Right kidney (tissue), 1 donor: Measurements from ENCODE around the gene SEMA4C.
"Not testable (repeated sequence)": the region's sequence is repeated elsewhere in the genome, so short reads cannot be mapped to it uniquely, and the experiment has no call there.

Experiments used
- DNase-seq: peaks from one replicate; pipeline ENCODE4 v3.0.0-alpha.2; 2016

SEMA4C gene

DNA sequence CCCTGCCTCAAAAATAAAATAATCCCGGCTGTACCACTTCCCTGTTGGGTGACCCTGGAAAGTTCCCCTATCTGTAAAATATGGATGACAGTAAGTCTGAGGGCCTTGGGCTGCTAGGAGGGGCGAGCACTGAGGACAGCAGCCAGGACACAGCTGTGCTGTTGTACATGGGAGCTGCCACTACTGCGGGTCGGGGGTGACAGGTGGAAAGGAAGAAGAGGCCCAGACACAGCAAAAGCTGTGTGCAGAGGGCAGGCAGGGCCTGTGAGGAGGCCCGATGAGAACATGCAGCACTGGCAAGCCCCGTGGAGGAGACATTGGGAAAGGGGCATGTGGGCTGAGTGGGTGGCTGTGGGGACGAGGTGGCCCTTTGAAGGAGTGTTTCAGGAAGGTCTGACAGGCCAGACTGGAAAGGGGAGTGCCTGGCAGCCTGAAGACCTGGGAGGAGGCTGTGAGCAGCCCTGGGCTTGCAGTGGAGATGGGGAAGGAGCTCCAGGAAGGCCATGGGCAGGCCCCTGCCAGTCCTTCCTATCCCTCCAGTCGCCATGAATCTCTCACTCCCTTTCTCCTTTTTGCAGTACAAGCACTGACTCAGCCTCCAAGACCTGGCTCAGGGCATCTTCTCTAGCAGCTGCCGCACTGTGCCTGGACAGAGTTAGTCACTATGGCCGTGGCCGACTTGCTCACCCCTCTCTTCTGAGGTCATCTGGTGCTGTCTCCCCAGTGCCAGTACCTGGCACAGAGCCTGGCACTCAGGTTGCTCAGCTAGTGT lies 28.9 kb upstream of the SEMA4C start:
- DNase-seq: no peak

DNA sequence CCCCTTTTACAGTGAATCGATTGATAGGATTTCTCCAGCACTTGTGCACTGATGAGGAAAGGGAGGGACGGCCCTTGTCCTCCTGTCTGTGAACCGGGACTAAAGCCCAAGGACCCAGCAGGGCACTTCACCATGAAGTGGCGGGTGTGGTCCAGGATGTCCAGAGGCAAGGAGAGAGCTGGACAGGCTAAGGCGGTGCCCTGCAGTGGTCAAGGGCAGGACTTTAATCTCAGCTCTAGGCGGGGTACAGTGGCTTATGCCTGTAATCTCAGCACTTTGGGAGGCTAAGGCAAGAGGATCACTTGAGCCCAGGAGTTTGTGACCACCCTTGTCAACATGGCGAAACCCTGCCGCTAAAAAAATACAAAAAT lies 28.2 kb upstream of the SEMA4C start:
- no peak for DNase-seq

DNA sequence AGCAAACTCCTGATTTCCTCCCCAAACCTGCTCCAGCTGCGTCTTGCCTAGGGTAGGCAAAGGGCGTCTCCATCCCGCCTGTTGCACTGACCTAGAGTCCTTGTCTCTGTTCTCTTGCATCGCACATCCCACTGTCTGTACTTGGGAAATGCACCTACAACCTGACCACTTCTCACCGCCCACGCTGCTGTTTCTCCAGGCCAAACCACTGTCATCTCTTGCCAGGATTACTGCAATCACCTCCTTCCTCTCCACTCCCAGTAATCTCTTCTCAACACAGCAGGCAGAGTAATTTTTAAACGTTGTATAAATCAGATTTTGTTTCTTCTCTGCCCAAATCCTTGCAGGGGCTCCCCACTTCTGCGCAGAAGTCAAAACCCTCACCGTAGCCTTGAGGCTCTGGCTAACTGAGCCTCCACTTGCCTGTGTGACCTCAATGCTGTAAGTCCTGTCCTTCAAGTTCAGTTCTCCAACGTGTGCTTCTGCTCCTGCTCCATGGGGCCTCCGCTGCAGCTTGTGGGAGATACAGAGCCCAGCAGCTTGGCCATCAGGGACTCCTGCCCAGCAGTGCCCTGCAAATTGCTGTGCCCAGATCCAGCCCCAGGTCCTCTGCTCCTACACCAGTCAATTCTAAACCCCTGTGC lies 27.7 kb upstream of the SEMA4C start:
- no peak for DNase-seq

DNA sequence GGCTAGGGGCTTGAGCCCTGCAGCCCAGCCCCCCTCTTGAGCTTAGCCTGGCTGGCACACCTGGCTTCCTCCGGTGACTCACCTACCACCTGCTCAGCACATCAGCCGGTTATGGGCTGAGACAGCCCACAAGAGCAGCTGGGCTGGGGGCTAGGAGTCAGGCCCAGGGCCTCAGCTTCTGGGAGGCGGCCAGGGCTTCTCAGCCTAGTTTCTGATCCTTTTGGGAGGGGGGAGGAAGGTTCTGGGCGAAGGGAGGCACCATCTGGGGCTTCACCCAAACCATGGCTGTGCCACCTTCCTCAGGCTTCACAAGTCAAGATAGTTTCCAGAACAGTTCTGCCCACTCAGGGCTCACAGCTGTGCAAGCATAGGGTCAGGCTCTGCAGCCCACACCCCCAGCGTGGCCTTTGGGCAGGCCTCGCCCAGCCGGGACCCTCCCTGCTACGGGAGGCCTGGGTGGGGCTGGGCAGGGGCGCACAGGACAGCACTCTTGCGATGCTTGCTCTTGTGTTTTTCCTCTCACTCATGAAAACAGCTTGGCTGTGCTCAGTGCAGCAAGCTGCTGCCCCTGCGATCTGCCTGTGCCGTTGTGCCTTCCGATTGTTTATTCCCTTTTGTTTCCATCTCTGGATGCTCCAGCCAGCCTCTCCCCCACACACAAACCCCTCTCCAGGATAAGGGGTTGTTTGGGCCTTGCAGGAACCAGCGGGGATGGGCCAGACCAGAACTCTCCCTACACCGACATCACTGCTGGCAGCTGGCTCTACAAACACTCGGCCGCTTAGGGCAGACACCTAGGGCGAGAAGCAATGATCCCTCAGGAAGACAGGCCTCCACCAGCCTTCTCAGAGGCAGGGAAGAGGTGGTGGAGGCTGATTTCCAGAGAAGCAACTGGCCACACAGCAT lies 26.1 kb upstream of the SEMA4C start:
- no peak for DNase-seq

DNA sequence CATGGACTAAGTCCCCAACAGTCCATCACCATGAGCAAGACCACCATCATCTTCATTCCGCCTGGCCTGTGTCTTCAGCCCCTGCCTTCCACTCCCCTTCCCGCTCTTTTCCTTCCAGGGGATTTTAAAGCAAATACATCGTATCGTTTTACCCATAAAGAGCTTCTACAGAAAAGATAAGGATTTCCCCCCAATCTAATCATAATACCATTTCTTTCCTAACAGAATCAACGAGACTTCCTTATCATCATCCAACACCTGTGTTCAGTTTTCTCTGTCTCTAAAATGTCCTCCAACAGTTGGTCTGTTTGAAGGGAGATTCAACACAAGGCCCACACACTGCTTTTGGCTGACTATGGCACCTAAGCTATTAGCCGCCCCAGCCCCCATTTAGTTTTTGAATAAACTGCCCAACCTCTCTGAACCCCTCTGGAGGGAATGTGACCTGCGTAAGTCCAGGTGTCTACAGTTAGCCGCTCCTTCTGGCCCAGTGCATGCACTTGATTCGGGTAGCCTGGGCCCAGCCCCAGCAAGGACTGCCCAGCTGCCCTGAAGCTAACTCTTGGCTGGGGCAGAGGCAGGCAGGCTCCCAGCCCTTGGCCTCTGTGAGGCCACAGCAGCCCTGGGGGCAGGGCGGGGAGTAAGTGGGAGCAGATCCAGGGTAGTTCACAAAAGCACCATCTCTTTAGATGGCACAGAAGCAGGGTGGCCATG lies 25.3 kb upstream of the SEMA4C start:
- DNase-seq: no peak

DNA sequence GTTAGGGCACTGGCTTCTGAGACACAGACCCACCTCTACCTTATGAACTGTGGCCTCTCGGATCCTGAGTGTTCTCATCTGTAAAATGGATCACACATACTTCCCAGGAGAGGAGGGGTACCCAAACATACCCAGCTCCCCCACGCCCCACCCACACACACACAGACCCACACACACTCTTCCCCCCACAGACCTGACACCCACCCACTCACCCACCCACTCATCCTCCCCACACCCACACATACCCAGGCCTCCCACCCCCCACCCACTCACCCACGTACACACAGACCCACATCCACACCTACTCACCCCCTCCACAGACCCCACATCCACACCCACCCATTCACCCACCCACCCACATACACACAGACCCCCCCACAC lies 24.3 kb upstream of the SEMA4C start:
- DNase-seq: no peak

DNA sequence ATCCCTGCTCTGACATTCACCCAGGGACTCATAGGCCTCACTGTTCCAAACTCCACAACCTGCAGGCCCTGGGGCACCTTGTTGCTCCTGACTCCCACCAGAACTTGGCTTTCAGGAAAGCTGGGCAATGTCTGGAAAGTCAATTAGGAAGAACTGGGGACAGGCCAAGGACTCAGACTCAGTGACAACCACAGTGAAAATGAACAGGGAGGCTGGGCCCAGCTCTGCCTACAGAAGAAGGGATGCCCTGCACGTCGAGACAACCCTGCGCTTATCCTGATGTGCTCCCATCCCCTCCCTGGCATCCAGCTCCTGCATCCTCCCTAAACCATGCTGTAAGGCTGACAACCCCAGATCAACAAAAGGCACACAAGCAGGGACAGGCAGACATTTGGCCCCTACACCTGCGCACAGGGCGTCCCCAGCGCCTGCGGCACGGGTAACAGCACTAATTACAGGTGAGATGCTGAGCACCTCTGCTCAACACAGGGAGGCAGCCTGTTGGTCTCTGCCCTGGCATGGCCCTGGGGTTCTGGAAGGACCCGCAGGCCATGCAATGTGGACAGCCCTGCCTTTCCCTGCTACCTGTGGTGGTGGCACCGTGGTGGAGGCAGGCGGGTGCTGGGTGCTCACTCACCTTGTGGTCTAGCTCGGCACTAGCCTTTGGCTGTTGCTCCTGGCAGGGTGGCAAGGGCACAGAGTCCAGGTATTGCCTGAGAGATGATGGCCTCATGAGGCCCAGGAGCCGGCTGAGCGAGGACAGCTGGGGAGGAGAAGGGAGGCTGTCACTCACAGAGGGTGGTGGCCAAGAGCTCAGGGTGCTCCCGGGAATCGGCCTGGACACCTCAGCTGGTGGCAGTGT lies 23.6 kb upstream of the SEMA4C start:
- no peak for DNase-seq

DNA sequence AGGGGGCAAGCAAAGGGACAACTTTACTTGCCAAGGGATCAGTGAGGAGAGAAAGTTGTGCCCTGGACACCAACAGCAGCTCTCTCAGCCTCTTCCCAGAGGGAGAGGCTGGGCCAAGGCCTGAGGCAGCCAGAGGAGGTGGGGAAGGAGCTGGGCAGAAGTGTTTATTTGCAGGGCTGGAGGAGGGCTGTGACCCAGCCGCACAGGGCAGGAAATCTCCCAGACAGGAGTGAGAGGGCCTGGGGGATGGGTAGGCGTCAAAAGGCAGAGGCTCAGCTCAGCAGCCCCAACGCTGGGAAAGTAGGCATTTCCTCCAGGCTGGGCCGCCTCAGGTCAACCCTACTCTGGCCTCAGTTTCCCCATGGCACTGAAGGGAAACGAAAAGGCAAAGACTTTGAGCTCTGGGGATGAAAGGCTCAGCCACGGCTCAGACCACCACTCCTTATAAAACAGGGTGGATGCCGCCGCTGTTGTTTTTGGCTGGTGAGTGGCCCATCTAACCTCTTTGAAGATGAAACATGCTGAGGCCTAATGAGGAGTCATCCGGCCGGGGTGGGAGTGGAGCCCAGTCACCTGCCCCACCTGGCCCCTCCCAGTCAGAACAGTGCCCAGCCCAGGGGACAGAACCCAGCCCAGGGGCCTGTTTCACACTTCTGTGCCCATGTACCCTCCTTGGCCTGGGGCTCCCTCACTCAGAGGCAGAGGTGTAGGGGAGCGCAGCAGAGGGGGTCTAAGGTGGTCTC lies 21.9 kb upstream of the SEMA4C start:
- DNase-seq: no peak

DNA sequence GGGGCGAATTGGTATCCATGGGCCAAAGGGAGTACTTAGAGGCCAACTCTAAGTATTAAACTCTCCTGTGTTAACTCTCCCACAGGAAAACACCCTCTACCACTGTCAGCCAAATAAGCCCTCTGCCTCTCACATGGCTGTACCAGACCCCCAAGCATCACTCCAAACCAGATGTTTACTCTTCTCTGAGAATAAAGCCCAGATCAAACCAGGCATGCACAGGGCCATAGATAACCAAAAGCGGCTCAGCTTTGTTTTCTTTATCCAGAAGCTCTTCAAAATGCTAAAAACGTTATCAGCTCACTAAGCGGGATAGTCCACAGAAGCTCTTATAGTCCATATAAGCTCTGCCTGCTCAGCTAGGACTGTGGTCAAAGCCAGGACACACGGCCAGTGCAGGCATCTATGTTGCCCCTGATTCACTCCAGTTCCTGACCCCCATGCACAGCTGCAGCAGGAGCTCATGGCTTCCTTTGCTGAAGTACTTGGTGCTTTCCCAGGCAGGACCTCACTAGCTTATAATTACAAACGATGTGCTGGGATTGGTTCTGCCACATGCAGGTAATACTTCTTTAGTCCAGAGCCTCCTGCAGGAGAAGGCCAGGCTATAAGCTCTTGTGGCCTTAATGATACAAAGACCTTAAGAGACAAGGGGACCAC lies 21.0 kb upstream of the SEMA4C start:
- DNase-seq: no peak

DNA sequence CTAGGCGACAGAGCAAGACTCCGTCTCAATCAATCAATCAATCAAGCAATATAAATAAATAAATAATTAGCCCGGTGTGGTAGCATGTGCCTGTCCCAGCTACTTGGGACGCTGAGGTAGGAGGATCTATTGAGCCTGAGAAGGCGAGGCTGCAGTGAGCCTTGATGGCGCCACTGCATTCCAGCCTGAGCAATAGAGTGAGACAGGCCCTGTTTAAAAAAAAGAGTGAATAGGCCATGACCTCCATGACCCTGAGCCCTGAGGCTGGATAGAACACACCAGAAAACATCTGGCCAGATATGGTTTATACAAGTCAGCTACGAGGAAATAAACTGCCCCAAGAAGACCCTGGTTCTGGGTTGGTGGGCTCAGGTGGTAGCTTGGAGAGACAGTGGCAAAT lies 20.4 kb upstream of the SEMA4C start:
- no peak for DNase-seq

DNA sequence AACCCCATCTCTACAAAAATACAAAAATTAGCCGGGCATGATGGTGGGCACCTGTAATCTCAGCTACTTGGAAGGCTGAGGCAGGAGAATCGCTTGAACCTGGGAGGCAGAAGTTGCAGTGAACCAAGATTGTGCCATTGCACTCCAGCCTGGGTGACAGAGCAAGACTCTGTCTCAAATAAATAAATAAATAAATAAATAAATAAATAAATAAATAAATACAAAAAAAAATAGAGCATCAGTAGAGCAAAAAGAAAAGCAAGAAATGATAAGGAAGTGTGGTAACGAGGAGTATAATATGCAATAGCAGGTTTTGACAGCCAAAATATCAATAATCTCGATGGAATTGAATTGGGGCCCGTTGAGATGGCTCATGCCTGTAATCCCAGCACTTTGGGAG lies 19.6 kb upstream of the SEMA4C start:
- not testable (repeated sequence) for DNase-seq

DNA sequence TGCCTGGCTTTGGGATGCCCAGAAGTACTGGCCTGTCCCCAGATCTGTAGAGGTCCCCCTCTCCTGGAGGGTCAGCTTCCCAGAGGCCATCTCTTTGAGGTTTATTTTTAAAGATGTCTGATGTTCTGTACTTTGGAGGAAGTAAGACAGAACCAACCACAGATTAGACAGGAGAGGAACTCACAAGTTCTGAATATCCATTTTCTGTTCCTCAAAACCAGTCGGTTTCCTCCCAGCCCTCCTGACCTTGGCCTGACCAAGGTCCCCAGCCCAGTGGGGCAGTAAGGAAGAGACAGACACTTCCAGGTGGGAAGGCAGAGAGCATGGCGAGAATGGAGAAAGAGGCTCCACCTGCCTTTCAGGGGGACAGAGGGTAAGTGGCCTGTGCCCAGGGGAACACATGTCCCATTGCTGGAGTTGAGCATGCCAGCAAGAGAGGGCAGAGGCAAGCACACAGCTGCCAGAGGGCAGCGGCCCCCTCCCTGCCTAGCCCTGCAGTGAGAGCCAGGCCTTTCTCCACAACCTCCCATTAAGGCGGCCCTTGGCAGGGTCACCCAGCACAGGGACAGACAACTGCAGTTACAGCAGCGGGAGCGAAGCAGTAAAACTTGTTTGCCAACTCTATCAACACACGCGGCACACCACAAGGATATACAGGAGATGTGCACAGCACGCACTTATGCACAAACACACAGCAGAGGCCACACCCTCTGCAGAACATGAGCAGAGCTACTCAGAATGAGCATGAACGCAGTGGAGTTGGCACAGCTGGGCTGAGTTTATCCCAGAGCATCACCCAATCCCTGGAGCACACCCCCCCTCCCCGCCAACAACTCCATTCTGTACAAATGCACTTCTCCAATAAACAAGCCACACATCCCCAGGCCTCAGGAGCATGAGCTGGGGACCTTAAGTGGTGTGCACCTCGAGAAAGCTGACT lies 18.5 kb upstream of the SEMA4C start:
- DNase-seq: no peak

DNA sequence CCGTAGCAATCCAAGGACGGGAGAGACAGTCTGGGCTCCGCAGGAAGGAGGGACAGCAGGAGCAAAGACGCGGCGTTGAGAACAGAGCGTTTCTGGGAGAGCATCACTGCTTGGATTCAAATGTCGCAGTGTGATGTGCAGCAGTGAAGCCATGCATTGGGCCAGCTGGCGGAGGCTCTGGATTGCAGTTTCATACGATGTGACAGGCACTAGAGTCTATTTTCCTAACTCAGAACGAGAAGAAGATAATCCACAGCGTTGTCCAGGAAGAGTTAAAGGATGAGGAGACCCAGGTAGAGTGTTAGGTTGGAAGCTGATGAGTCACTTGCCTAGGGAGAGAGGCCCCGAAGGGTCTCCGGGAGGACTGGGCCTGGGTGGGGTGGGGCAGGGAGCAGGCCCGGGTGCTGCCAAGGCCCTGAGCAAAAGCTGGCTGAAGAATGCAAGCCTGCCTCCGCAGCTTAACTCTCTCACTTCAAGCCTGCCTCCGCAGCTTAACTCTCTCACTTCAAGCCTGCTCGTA lies 17.7 kb upstream of the SEMA4C start:
- no peak for DNase-seq

DNA sequence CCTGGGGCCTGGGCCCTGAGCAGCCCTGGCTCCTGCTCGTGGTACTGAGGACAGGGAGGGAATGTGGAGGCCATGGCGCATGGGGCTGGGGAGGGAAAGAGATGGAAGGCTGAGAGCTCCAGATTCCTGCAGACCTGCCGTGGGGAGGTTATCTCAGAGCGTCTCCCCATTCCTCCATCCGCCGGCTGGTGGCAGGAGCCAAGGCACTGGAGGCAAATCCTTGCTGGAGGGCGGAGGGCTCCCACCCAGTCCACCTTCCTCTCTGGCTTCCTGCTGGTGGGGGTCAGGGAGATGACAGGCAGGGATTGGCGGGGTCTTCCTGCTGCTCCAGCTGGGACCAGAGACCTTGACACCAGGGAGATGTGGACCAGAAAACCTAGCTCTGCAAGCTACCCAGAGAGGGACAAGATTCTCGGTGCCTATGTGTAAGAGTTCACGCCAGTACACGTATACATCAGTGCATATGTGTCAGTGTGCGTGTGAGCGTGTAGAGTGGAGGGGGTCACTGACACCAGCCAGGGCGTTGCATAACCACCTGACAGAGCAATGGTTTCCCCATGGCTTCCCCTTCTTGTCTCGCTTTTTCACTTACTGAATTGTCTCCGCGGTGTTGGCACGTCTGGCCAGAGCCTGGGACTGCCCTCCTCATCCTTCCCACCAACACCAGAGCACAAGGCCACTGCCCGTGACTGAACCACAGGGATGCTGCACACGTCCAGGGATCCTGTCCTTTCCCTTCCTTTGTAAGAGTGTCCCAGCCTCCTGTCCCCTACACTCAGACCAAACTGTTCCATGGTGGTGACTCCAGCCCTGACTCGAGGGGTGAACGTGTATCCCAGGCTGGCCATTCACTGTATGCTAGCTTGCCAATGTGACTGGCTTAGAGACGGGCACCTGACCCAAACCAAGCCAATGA lies 15.8 kb upstream of the SEMA4C start:
- DNase-seq: no peak

DNA sequence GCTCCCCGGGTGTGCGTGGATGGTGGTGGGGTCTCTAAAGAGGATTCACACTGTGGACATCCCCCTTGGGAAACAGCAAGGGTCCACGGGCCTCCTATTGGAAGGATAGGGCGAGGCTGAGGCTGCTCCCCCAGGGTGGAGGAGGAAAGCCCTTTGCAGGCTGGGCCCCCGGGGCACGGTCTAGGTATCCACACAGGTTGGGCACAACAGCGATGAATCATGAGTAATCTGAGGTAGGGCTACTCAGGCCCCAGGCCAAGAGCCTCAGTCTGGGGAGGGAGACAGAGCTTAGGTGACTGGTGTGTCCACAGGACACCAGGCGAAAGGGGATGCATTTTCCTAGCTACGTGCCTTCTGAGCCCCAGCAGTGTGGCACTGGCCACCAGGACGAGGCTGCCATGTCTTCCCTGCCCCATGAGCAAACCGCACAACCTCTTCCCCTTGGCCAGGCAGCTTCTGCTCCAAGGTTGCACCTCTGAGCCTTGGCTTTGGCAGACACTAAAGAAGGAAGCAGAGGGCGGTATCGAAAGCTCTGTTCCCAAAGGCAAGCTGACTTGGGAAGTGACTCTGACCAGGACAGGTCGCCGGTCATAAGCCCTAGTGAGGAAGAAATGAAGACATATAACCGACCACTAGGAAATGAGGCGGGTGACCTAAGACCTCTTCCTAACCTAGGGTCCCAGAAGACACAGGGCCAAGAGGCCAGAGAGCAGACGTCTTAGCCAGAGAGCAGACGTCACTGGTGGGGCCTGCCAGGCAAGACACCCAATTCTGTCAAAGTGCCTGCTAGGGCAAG lies 14.6 kb upstream of the SEMA4C start:
- no peak for DNase-seq

DNA sequence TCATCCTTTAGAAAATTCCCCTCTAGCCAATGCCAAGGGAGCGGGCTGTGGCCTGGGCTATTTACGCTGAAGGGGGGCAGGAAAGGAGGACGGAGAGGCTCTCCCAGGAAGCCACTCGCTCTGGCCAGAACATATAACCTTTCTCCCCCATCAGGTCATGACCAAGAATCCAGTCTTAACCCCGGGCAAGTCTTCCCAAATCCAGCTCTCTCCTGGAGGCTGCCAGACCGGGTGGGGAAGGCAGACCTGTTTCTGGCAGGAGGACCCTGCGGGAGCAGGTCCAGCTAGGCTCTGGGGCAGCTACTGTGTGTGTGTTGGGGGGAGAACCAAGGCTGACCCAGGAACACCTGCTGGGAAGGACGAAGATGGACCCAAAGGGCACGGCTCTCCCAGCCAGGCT lies 13.4 kb upstream of the SEMA4C start:
- DNase-seq: no peak

DNA sequence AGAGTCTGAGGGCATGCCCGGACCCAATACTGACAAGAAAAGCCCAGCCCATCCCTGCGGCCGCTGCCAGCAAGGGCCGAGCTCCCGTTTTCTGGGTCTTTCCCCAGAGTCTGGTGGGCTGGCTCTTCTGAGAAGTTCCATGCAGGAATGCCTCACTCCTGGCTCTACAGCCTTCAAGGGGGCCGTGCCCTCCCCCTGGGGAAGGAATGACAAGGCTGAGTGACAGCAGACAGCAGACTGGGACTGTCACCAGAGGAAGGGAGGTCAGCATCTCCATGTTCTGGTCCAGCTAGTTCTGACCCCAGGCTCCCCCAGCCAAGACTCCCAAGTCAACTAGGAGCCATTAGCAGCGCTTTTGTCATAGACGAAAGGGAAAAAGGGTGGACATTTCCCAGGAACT lies 13.0 kb upstream of the SEMA4C start:
- DNase-seq: no peak
